ENCODE measurements around the gene LIG3. TPM values are rescaled to one million over a fixed set of nuclear protein-coding genes. Genes with fewer than 3 reads are reported as not detected.

The LIG3 gene
- polyA plus RNA-seq, 3 donors, result 7.3 to 11.5 (median 8.0) TPM

DNA sequence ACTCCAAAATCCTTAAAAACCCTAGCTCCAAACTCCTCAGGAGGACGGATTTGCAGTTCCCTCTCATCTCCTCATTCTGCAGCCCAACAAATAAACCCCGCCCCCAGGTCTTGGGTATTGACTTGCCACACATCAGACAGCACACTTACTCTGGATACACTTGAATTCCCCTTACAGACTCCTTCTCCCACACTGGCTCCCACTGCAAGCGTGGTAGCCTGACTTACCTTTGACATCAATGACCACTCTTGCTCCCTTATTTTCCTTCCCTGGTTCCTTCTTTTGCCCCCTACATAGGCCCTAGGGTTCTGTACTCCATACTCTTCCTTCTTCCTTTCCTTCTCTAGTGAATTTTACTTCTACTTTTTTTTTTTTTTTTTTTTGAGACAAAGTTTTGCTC lies 75.7 kb downstream of the LIG3 start:
- 86 to 93% (median 91%) methylated on average over 3 of the region's 3 CpGs for WGBS, 3 donors
- H3K27ac ChIP-seq (ENCODE audit: low read depth, low read length), result no peak overlapping the region

GRCh38 chr17:35057332-35057915 lies 77.1 kb downstream of the LIG3 start:
- 96 to 100% (median 98%) methylated on average over 1 of the region's 1 CpG for WGBS, 3 donors

More at GRCh38 chr17:35057332-35057915, 77.1 kb downstream of the LIG3 start:
- H3K27ac ChIP-seq (ENCODE audit: low read depth, low read length), result no peak overlapping the region

Other genes with a start within 250 kb of the LIG3 start
- gene CCT6B, start 19.1 kb upstream of the LIG3 start, polyA plus RNA-seq, result 1 to 10 TPM; 1.4 to 2.8 (median 1.5) TPM
- 10 to 100 TPM in 1 of 3 donors, 1 to 10 TPM in 2; 5.0 to 10.6 (median 7.7) TPM for gene ZNF830, start 19.0 kb upstream of the LIG3 start, polyA plus RNA-seq
- gene RFFL, start 83.2 kb downstream of the LIG3 start, polyA plus RNA-seq, result 1 to 10 TPM; 5.5 to 9.9 (median 7.6) TPM
- gene RAD51D, start 139.3 kb downstream of the LIG3 start, polyA plus RNA-seq, result 1 to 10 TPM; 4.1 to 7.0 (median 4.6) TPM
- under 1 TPM in 2 of 3 donors, not detected in 1; 0.03 to 0.09 TPM for gene FNDC8, start 141.1 kb downstream of the LIG3 start, polyA plus RNA-seq
- 10 to 100 TPM in 2 of 3 donors, 1 to 10 TPM in 1; 7.5 to 24.5 (median 15.3) TPM for gene NLE1, start 161.8 kb downstream of the LIG3 start, polyA plus RNA-seq
- gene UNC45B, start 167.3 kb downstream of the LIG3 start, polyA plus RNA-seq, result under 1 TPM; under 0.01 to 0.03 (median 0.02) TPM
- gene SLC35G3, start 213.9 kb downstream of the LIG3 start, polyA plus RNA-seq, result not detected

All from adipose tissue (tissue), 3 donors.